B cell (primary cell): ENCODE results near the gene CATSPERZ. TPM values are rescaled to one million over a fixed set of nuclear protein-coding genes. Genes with fewer than 3 reads are reported as not detected.

Experiments used
- ATAC-seq: fragments of 200-7000 bp; cut with Tn5 transposase; one replicate; pipeline ENCODE4 v1.10.0; 2021; ENCODE audit warnings: low read depth, mild to moderate bottlenecking, moderate number of reproducible peaks, moderate library complexity
- CTCF ChIA-PET: fragments of 350-600 bp; sonication (Branson Sonifier 250); formaldehyde crosslinking; loops from one replicate; lab custom pipeline; 2021; ENCODE audit warnings: antibody characterized with exemption, inconsistent platforms; lab: Charles Lee
- POLR2A ChIA-PET: fragments of 350-600 bp; sonication (Branson Sonifier 250); formaldehyde crosslinking; loops from one replicate; lab custom pipeline; 2021; ENCODE audit warnings: antibody characterized with exemption; lab: Charles Lee
- DNase-seq: peaks from one replicate; pipeline ENCODE4 v3.0.0; 2013
- H2AFZ ChIP-seq: 2 replicates; pipeline ENCODE4 v1.6.1; 2012; ENCODE audit warnings: mild to moderate bottlenecking, low read depth, low read length; ENCODE audit not compliant: insufficient read depth, poor library complexity, severe bottlenecking
- H3K27ac ChIP-seq, 2 donors: 1 replicate in 1 of 2; 2 replicates in 1 of 2; pipeline ENCODE4 v1.5.1; 2012 to 2013; ENCODE audit warnings: low read length in 2 of 2, mild to moderate bottlenecking in 2 of 2, moderate library complexity in 1 of 2
- H3K27me3 ChIP-seq, 4 experiments: fragments of 200-600 bp in 1 of 4; sonication (generic) in 1 of 4; replicated peaks in 1 of 4; 1 replicate in 2 of 4; 2 replicates in 2 of 4; pipeline versions ENCODE4 v1.6.1 to v1.7.0; 2013 to 2016; ENCODE audit warnings: low read length in 3 of 4, mild to moderate bottlenecking in 2 of 4, mixed read lengths in 1 of 4, moderate library complexity in 1 of 4; ENCODE audit not compliant: insufficient read depth in 4 of 4, control insufficient read depth in 3 of 4; ENCODE audit errors: control extremely low read depth in 1 of 4
- H3K36me3 ChIP-seq, 2 experiments: replicated peaks in 1 of 2; 1 replicate in 1 of 2; 2 replicates in 1 of 2; pipeline versions ENCODE4 v1.6.1 to v1.7.1; 2013; ENCODE audit warnings: low read length in 1 of 2; ENCODE audit not compliant: insufficient read depth in 2 of 2, control insufficient read depth in 1 of 2; ENCODE audit errors: control extremely low read depth in 1 of 2, extremely low read depth in 1 of 2
- H3K4me1 ChIP-seq, 2 donors: fragments of 200-600 bp in 1 of 2; sonication (generic) in 1 of 2; 1 replicate in 1 of 2; 2 replicates in 1 of 2; pipeline versions ENCODE4 v1.5.1 to v1.6.1; 2013 to 2017; ENCODE audit warnings: low read length in 2 of 2; ENCODE audit not compliant: control insufficient read depth in 2 of 2, insufficient read depth in 2 of 2
- H3K4me2 ChIP-seq: replicated peaks from 2 replicates; pipeline ENCODE3; 2012; ENCODE audit warnings: mild to moderate bottlenecking, low read depth, low read length; ENCODE audit not compliant: poor library complexity, severe bottlenecking
- H3K4me3 ChIP-seq, 5 experiments: fragments of 200-600 bp in 1 of 5; sonication (generic) in 1 of 5; 1 replicate in 3 of 5; 2 replicates in 2 of 5; pipeline versions ENCODE4 v1.5.1 to v1.7.0; 2011 to 2016; ENCODE audit warnings: low read length in 4 of 5, mild to moderate bottlenecking in 4 of 5, low read depth in 2 of 5, control low read depth in 1 of 5, moderate library complexity in 1 of 5; ENCODE audit not compliant: insufficient read depth in 1 of 5; ENCODE audit errors: control extremely low read depth in 1 of 5, extremely low read depth in 1 of 5
- H3K79me2 ChIP-seq: fragments of 200-600 bp; sonication (generic); one replicate; pipeline ENCODE4 v1.6.0; 2016; ENCODE audit warnings: low read length; ENCODE audit not compliant: control insufficient read depth, insufficient read depth
- H3K9ac ChIP-seq: fragments of 200-600 bp; sonication (generic); 2 replicates; pipeline ENCODE4 v1.6.1; 2017; ENCODE audit warnings: mild to moderate bottlenecking, low read length, moderate library complexity
- H3K9me3 ChIP-seq, 3 donors: one replicate each; pipeline versions ENCODE4 v1.6.1 to v1.7.1; 2013; ENCODE audit warnings: low read length in 2 of 3; ENCODE audit not compliant: control insufficient read depth in 2 of 3, insufficient read depth in 1 of 3; ENCODE audit errors: control extremely low read depth in 1 of 3
- H4K20me1 ChIP-seq: 2 replicates; pipeline ENCODE4 v1.6.0; 2012; ENCODE audit warnings: mild to moderate bottlenecking, low read length; ENCODE audit not compliant: insufficient read depth, control insufficient read depth, poor library complexity, severe bottlenecking
- H3K27ac Mint-ChIP-seq: one replicate; pipeline ENCODE4 v1.8.0; 2021; ENCODE audit warnings: mixed read lengths
- H3K27me3 Mint-ChIP-seq: one replicate; pipeline ENCODE4 v1.8.0; 2021; ENCODE audit warnings: mixed read lengths
- H3K4me1 Mint-ChIP-seq: one replicate; pipeline ENCODE4 v1.8.0; 2021; ENCODE audit warnings: mixed read lengths
- H3K4me3 Mint-ChIP-seq: one replicate; pipeline ENCODE4 v1.8.0; 2021; ENCODE audit warnings: mixed read lengths
- H3K9me3 Mint-ChIP-seq: one replicate; pipeline ENCODE4 v1.8.0; 2022; ENCODE audit warnings: mixed read lengths; ENCODE audit not compliant: insufficient read depth
- EZH2 ChIP-seq: IDR thresholded peaks from 2 replicates; pipeline ENCODE4 v1.6.1; 2012; ENCODE audit warnings: borderline replicate concordance, low read depth, mild to moderate bottlenecking, moderate library complexity, low read length; ENCODE audit not compliant: insufficient read depth, poor library complexity, severe bottlenecking
- WGBS: methylation state at CpG from one replicate; pipeline ENCODE4 v1.1.5; 2013; ENCODE audit warnings: missing lambda C conversion rate; ENCODE audit not compliant: insufficient coverage; 5-methylcytosine and 5-hydroxymethylcytosine counted together
- intact Hi-C: fragments of 100-400 bp; cut with micrococcal nuclease; formaldehyde crosslinking; loops from one replicate; pipeline ENCODE4 v1.10.0; 2022
- polyA plus RNA-seq: library from polyadenylated mRNA; depleted of rRNA; stranded (reverse); fragments of >200 nt; gene quantifications from 2 replicates; pipeline ENCODE4 v1.2.3, GENCODE V29; 2012
- total RNA-seq, 2 donors: library from RNA; stranded (reverse); fragments of 120-200 nt in 1 of 2; gene quantifications; 1 replicate in 1 of 2; 2 replicates in 1 of 2; pipeline versions ENCODE4 v1.2.3 to v1.2.4, GENCODE V29; 2013 to 2022
- TF ChIP-seq, protein P1 (sequence below): fragments of 200-600 bp; IDR thresholded peaks from one replicate; pipeline ENCODE4 v1.8.0; 2022; ENCODE audit warnings: antibody characterized with exemption, mild to moderate bottlenecking

The CATSPERZ gene
- total and polyA plus RNA-seq, 2 donors (not counting 1 experiment from before 2014, with no cell fraction given): 0.39 TPM; not detected in 1

DNA sequence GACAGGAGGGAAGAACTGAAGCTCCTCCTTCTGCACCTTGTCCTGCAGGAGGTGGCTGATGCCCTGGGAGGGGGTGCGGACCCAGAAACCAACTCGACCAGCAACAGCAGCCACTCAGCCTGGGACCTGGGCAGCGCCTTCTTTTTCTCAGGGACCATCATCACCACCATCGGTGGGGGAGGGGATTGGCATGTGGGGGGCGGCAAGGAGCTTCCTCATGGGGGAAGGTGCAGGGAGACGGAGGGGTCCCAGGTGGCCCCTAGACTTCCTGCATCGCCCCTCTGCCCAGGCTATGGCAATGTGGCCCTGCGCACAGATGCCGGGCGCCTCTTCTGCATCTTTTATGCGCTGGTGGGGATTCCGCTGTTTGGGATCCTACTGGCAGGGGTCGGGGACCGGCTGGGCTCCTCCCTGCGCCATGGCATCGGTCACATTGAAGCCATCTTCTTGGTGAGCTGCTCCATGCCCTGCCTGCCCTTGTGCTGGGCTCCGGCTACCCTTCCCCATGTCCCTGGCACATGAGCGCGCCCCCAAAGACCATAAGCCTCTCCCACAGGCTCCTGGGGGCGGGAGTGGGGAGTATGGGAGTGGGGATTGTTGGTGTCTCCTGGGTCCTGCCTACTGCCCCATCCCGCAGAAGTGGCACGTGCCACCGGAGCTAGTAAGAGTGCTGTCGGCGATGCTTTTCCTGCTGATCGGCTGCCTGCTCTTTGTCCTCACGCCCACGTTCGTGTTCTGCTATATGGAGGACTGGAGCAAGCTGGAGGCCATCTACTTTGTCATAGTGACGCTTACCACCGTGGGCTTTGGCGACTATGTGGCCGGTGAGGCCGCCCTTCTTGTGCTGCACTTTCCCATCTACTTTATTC is 3.1 kb upstream of the CATSPERZ start:
- CTCF ChIA-PET: interaction anchor here (1.7 kb wide), 1 partner anchor 92 kb away, joined by 5 read pairs; no protein-coding TSS in a partner anchor

More for the DNA sequence above, 3.1 kb upstream of the CATSPERZ start:
- no peak overlapping the region for H3K27ac ChIP-seq
- peaks cover 33 to 49% of the 10 kb centered on the region in 2 donors for H3K4me1 ChIP-seq
- no peak for ATAC-seq
- no peaks in the 10 kb centered on the region for H3K79me2 ChIP-seq
- intact Hi-C loops: no loop called here
- peaks cover 61% of the 10 kb centered on the region for H3K27me3 Mint-ChIP-seq
- 11% methylated on average over 28 of the region's 34 CpGs for WGBS
- no peaks in the 10 kb centered on the region for H3K9me3 Mint-ChIP-seq
- no peak for DNase-seq
- H3K36me3 ChIP-seq: no peaks in the 10 kb centered on the region
- peaks cover 0 to 98% (median 68%) of the 10 kb centered on the region in 4 experiments for H3K27me3 ChIP-seq
- H3K9ac ChIP-seq: no peak overlapping the region
- H3K9me3 ChIP-seq: peaks cover 0 to 35% (median 0%) of the 10 kb centered on the region in 3 donors
- no peak overlapping the region for H3K27ac Mint-ChIP-seq
- peaks cover 27% of the 10 kb centered on the region for H3K4me1 Mint-ChIP-seq
- peaks cover 25% of the 10 kb centered on the region for H4K20me1 ChIP-seq
- no peak overlapping the region for H3K4me3 ChIP-seq
- no peak overlapping the region for H3K4me2 ChIP-seq
- no peak overlapping the region for H3K4me3 Mint-ChIP-seq
- POLR2A ChIA-PET: interaction anchor here (0.6 kb wide), 1 partner anchor 434 kb away, joined by 6 read pairs; no protein-coding TSS in a partner anchor
- no peak for TF ChIP-seq EZH2
- TF ChIP-seq, protein P1, sequence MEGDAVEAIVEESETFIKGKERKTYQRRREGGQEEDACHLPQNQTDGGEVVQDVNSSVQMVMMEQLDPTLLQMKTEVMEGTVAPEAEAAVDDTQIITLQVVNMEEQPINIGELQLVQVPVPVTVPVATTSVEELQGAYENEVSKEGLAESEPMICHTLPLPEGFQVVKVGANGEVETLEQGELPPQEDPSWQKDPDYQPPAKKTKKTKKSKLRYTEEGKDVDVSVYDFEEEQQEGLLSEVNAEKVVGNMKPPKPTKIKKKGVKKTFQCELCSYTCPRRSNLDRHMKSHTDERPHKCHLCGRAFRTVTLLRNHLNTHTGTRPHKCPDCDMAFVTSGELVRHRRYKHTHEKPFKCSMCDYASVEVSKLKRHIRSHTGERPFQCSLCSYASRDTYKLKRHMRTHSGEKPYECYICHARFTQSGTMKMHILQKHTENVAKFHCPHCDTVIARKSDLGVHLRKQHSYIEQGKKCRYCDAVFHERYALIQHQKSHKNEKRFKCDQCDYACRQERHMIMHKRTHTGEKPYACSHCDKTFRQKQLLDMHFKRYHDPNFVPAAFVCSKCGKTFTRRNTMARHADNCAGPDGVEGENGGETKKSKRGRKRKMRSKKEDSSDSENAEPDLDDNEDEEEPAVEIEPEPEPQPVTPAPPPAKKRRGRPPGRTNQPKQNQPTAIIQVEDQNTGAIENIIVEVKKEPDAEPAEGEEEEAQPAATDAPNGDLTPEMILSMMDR: no peak
- no peak overlapping the region for H2AFZ ChIP-seq
